GM18873 (cell line): ENCODE results near the gene SERPINF2.
"Not testable (repeated sequence)": the region's sequence is repeated elsewhere in the genome, so short reads cannot be mapped to it uniquely, and the experiment has no call there.

Experiments used
- ATAC-seq: cut with Tn5 transposase; IDR thresholded peaks from one replicate; pipeline ENCODE4 v1.9.1; 2021; ENCODE audit warnings: mild to moderate bottlenecking, moderate library complexity, moderate number of reproducible peaks; ENCODE audit not compliant: unreplicated experiment, low FRiP score

Gene SERPINF2

GRCh38 chr17:1785930-1786329 lies 43.3 kb downstream of the SERPINF2 start:
- ATAC-seq = no peak

GRCh38 chr17:1786708-1787107 lies 44.0 kb downstream of the SERPINF2 start:
- ATAC-seq = no peak

GRCh38 chr17:1787301-1787902 lies 44.7 kb downstream of the SERPINF2 start:
- ATAC-seq = no peak

- ATAC-seq = no peak
Observed at GRCh38 chr17:1789936-1790335, 47.3 kb downstream of the SERPINF2 start.

- ATAC-seq = no peak
Observed at GRCh38 chr17:1792495-1793446, 50.1 kb downstream of the SERPINF2 start.

GRCh38 chr17:1793447-1793806 lies 50.8 kb downstream of the SERPINF2 start:
- no peak for ATAC-seq

- ATAC-seq = no peak
Observed at GRCh38 chr17:1796800-1797199, 54.1 kb downstream of the SERPINF2 start.

- no peak for ATAC-seq
Observed at GRCh38 chr17:1797323-1797722, 54.7 kb downstream of the SERPINF2 start.

- not testable (repeated sequence) for ATAC-seq
Observed at GRCh38 chr17:1797846-1798245, 55.2 kb downstream of the SERPINF2 start.

GRCh38 chr17:1800240-1800639 lies 57.6 kb downstream of the SERPINF2 start:
- ATAC-seq = no peak

GRCh38 chr17:1800712-1801111 lies 58.0 kb downstream of the SERPINF2 start:
- ATAC-seq = no peak

- no peak for ATAC-seq
Observed at GRCh38 chr17:1802429-1802828, 59.8 kb downstream of the SERPINF2 start.

GRCh38 chr17:1803280-1803679 lies 60.6 kb downstream of the SERPINF2 start:
- no peak for ATAC-seq
